GM23338 (cell line): ENCODE measurements around the gene CNTNAP2. TPM values are rescaled to one million over a fixed set of nuclear protein-coding genes. Genes with fewer than 3 reads are reported as not detected.

Experiments used
- CREB1 ChIP-seq: fragments of 250-450 bp; sonication (Bioruptor Pico); IDR thresholded peaks from 2 replicates; pipeline ENCODE4 v1.5.0; 2020; ENCODE audit warnings: low read depth, mild to moderate bottlenecking, moderate library complexity
- JUNB ChIP-seq: IDR thresholded peaks from one replicate; pipeline ENCODE4 v1.6.1; 2016; ENCODE audit warnings: antibody characterized with exemption; ENCODE audit not compliant: unreplicated experiment
- NANOG ChIP-seq: IDR thresholded peaks from 2 replicates; pipeline ENCODE4 v1.6.1; 2016; ENCODE audit warnings: antibody characterized with exemption, borderline replicate concordance
- POLR2AphosphoS5 ChIP-seq: IDR thresholded peaks from 2 replicates; pipeline ENCODE4 v1.6.1; 2016; ENCODE audit warnings: antibody characterized with exemption, low read depth
- REST ChIP-seq: IDR thresholded peaks from one replicate; pipeline ENCODE4 v1.6.1; 2018; ENCODE audit warnings: antibody characterized with exemption; ENCODE audit not compliant: unreplicated experiment
- STAT1 ChIP-seq: IDR thresholded peaks from one replicate; pipeline ENCODE4 v1.6.1; 2016; ENCODE audit warnings: antibody characterized with exemption; ENCODE audit not compliant: unreplicated experiment
- polyA plus RNA-seq: library from polyadenylated mRNA; unstranded; fragments of >200 nt; fragmentation: Nextera tagmentation; extraction: Ambion mirVana; gene quantifications from 2 replicates; pipeline ENCODE4 v1.2.1, GENCODE V29; 2016
- total RNA-seq: library from RNA; depleted of rRNA; stranded (reverse); fragments of >200 nt; shearing (Covaris generic); gene quantifications from 2 replicates; pipeline ENCODE4 v1.2.3, GENCODE V29; 2014
- TF ChIP-seq, protein P1 (sequence below): fragments of 250-450 bp; sonication (Bioruptor Pico); IDR thresholded peaks from 2 replicates; pipeline ENCODE4 v1.5.0; 2020; ENCODE audit warnings: mild to moderate bottlenecking, moderate library complexity

Gene CNTNAP2
- total and polyA plus RNA-seq, 2 experiments from 2014 or later = 38.2 to 61.3 TPM

GRCh38 chr7:147513451-147513850, 1396.8 kb downstream of the CNTNAP2 start (continued):
- TF ChIP-seq, protein P1, sequence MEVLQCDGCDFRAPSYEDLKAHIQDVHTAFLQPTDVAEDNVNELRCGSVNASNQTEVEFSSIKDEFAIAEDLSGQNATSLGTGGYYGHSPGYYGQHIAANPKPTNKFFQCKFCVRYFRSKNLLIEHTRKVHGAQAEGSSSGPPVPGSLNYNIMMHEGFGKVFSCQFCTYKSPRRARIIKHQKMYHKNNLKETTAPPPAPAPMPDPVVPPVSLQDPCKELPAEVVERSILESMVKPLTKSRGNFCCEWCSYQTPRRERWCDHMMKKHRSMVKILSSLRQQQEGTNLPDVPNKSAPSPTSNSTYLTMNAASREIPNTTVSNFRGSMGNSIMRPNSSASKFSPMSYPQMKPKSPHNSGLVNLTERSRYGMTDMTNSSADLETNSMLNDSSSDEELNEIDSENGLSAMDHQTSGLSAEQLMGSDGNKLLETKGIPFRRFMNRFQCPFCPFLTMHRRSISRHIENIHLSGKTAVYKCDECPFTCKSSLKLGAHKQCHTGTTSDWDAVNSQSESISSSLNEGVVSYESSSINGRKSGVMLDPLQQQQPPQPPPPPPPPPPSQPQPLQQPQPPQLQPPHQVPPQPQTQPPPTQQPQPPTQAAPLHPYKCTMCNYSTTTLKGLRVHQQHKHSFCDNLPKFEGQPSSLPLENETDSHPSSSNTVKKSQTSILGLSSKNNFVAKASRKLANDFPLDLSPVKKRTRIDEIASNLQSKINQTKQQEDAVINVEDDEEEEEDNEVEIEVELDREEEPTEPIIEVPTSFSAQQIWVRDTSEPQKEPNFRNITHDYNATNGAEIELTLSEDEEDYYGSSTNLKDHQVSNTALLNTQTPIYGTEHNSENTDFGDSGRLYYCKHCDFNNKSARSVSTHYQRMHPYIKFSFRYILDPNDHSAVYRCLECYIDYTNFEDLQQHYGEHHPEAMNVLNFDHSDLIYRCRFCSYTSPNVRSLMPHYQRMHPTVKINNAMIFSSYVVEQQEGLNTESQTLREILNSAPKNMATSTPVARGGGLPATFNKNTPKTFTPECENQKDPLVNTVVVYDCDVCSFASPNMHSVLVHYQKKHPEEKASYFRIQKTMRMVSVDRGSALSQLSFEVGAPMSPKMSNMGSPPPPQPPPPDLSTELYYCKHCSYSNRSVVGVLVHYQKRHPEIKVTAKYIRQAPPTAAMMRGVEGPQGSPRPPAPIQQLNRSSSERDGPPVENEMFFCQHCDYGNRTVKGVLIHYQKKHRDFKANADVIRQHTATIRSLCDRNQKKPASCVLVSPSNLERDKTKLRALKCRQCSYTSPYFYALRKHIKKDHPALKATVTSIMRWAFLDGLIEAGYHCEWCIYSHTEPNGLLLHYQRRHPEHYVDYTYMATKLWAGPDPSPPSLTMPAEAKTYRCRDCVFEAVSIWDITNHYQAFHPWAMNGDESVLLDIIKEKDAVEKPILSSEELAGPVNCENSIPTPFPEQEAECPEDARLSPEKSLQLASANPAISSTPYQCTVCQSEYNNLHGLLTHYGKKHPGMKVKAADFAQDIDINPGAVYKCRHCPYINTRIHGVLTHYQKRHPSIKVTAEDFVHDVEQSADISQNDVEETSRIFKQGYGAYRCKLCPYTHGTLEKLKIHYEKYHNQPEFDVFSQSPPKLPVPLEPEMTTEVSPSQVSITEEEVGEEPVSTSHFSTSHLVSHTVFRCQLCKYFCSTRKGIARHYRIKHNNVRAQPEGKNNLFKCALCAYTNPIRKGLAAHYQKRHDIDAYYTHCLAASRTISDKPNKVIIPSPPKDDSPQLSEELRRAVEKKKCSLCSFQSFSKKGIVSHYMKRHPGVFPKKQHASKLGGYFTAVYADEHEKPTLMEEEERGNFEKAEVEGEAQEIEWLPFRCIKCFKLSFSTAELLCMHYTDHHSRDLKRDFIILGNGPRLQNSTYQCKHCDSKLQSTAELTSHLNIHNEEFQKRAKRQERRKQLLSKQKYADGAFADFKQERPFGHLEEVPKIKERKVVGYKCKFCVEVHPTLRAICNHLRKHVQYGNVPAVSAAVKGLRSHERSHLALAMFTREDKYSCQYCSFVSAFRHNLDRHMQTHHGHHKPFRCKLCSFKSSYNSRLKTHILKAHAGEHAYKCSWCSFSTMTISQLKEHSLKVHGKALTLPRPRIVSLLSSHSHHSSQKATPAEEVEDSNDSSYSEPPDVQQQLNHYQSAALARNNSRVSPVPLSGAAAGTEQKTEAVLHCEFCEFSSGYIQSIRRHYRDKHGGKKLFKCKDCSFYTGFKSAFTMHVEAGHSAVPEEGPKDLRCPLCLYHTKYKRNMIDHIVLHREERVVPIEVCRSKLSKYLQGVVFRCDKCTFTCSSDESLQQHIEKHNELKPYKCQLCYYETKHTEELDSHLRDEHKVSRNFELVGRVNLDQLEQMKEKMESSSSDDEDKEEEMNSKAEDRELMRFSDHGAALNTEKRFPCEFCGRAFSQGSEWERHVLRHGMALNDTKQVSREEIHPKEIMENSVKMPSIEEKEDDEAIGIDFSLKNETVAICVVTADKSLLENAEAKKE (CRISPR knock-in tag) = no peak
- TF ChIP-seq REST (no peak), STAT1 (no peak), CREB1 (CRISPR knock-in tag) (no peak), JUNB (no peak), NANOG (no peak), POLR2AphosphoS5 (no peak)
